ENCODE data around the gene ALOX12B. TPM values are rescaled to one million over a fixed set of nuclear protein-coding genes. Genes with fewer than 3 reads are reported as not detected.

ALOX12B gene
- polyA plus RNA-seq, 1 of the 3 experiments (the other 2 are of a cell fraction), result 0.20 TPM

GRCh38 chr17:8031261-8031661, 56.3 kb downstream of the ALOX12B start:
- POLR2A ChIA-PET, result no interaction called here
- 56% methylated on average over 6 of the region's 6 CpGs for WGBS (ENCODE audit: low lambda C conversion rate)

More at GRCh38 chr17:8031261-8031661, 56.3 kb downstream of the ALOX12B start:
- Histone ChIP-seq H3K4me3 (ENCODE audit: low read depth in 2 of 2, low read length in 1 of 2) (no peak overlapping the region), H3K4me1 (ENCODE audit: control insufficient read depth in 1 of 2, insufficient read depth in 2 of 2, low read depth in 1 of 2, low read length in 1 of 2) (no peaks in the 10 kb centered on the region), H2AFZ (ENCODE audit: low read depth) (no peak overlapping the region), H3K4me2 (no peak overlapping the region), H3K27ac (ENCODE audit: low read depth in 2 of 2, low read length in 1 of 2) (no peak overlapping the region), H3K36me3 (replicated peaks in 1 of 2; ENCODE audit: control insufficient read depth in 1 of 2, insufficient read depth in 2 of 2, low read length in 1 of 2) (no peaks in the 10 kb centered on the region), H3K9me2 (no peaks in the 10 kb centered on the region), H3K9ac (no peak overlapping the region), H3K79me2 (ENCODE audit: insufficient read depth) (no peaks in the 10 kb centered on the region), H4K20me1 (ENCODE audit: insufficient read depth) (no peaks in the 10 kb centered on the region), H3F3A (replicated peaks; ENCODE audit: insufficient read depth) (no peaks in the 10 kb centered on the region), H3K27me3 (ENCODE audit: insufficient read depth) (peaks cover 26% of the 10 kb centered on the region), H3K9me3 (no peaks in the 10 kb centered on the region)
- CTCF ChIA-PET, result interaction anchor here (1.0 to 8.8 kb wide), 6 partner anchors 9 to 119 kb away, joined by 4 to 53 read pairs (median 18); no protein-coding TSS in a partner anchor
- DNase-seq, result no peak
- TF ChIP-seq USF1 (IDR thresholded peaks at IDR 0.05; ENCODE audit: borderline replicate concordance, low read depth), result no peak
- no peak for TF ChIP-seq RFX5 (IDR thresholded peaks at IDR 0.05; ENCODE audit: low read length)
- TF ChIP-seq REST (IDR thresholded peaks at IDR 0.05; ENCODE audit: low read depth, low read length), result no peak
- TF ChIP-seq ELF1 (IDR thresholded peaks at IDR 0.05), result no peak
- no peak for TF ChIP-seq FOXM1 (IDR thresholded peaks at IDR 0.05; ENCODE audit: low read depth)
- no peak for TF ChIP-seq TCF12 (IDR thresholded peaks at IDR 0.05)
- TF ChIP-seq ZBTB33 (IDR thresholded peaks at IDR 0.05; ENCODE audit: borderline replicate concordance, low read depth), result no peak
- TF ChIP-seq TEAD4 (IDR thresholded peaks at IDR 0.05; ENCODE audit: borderline replicate concordance, insufficient read depth), result no peak
- no peak for TF ChIP-seq EP300 (IDR thresholded peaks at IDR 0.05; ENCODE audit: borderline replicate concordance in 1 of 2, low read depth in 1 of 2, low read length in 1 of 2)
- no peak for TF ChIP-seq CTCF (IDR thresholded peaks at IDR 0.05)
- no peak for TF ChIP-seq EZH2phosphoT487 (IDR thresholded peaks at IDR 0.05; ENCODE audit: borderline replicate concordance, low read depth)
- no peak for TF ChIP-seq POLR2AphosphoS5 (IDR thresholded peaks at IDR 0.05; ENCODE audit: low read depth, low read length)
- TF ChIP-seq FOSL2 (IDR thresholded peaks at IDR 0.05; ENCODE audit: borderline replicate concordance, low read depth), result no peak
- TF ChIP-seq NFIC (IDR thresholded peaks at IDR 0.05; ENCODE audit: borderline replicate concordance), result no peak
- no peak for TF ChIP-seq MXI1 (IDR thresholded peaks at IDR 0.05; ENCODE audit: low read depth, low read length)
- no peak for TF ChIP-seq USF2 (IDR thresholded peaks at IDR 0.05; ENCODE audit: borderline replicate concordance, low read depth, low read length)
- no peak for TF ChIP-seq RCOR1 (IDR thresholded peaks at IDR 0.05; ENCODE audit: low read length)
